DMS114 treated with DMSO at 0.1 percent for 48 hours (cell line): ENCODE results near the gene COBL.

Source experiments
- DNase-seq: peaks from one replicate; lab custom pipeline; 2025; ENCODE audit not compliant: unreplicated experiment; lab: John Stamatoyannopoulos, UW

COBL gene

DNA sequence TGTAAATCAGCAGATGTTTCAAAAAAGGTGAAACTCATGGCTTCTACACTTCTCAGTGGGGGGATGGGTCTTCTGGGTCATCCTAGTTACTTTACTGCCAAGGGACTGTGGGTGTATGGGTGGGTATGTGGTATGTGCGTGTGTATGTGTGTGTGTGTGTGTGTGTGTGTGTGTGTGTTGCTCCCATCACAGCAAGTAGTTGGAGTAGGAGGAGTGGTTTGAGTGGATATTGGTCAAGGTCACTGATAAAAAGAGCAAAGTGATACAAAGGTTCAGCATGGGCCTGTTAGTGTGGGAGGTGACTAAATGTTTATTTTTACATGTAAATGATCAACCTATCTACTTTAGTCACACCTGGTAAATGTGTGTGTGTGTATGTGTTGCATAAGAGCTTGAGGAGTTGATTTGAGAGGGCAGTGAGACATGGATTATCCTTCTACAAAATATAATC lies 11.8 kb upstream of the COBL start:
- no peak for DNase-seq

- DNase-seq = no peak
Measured at GRCh38 chr7:51327287-51327717, 10.7 kb upstream of the COBL start.

DNA sequence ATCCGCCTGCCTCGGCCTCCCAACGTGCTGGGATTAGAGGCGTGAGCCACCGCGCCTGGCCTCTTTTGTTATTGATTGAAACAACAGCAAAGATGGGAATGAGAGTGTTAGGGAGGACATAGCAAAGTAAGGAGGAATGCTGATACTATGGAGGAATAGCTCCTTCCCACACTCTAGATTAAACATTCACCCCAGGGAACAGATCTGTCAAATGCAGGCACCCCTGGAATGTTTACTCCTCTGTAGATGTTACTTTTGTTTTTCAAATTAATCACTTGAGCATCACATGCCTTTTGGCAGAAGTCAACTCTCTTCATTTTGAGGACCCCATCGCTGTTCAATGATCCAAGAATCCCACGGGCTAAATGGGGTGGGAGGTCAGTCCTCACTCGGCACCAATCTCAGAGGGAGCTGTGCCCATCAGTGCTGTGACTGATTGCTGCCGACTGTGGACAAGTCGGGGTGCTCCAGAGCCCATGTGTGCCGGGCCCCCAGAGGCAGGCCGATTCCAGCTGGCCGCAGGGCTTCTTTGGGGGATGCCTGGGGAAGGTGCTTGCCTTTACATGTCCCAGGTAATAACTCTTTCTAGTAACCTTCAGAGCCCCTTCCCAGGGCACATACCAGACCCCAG lies 10.2 kb upstream of the COBL start:
- DNase-seq = no peak

DNA sequence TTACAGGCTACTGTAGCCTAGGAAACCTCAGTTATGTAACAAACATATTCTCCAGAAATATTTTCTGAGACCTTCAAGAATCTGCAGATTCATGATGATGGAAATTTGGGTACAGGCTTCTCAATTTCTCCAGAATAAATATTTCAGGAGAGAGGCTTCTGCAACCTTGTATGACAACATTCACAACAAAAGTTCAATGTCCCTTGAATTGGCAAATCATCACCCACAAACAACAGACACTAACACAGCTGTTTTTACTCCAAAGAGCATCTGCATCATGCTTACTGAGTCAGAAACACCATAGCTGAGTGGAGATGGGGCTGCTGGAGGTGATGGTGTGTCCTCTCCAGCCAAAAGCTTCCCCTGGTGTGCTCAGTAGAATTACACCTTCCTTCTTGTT lies 9.3 kb upstream of the COBL start:
- DNase-seq = no peak

DNA sequence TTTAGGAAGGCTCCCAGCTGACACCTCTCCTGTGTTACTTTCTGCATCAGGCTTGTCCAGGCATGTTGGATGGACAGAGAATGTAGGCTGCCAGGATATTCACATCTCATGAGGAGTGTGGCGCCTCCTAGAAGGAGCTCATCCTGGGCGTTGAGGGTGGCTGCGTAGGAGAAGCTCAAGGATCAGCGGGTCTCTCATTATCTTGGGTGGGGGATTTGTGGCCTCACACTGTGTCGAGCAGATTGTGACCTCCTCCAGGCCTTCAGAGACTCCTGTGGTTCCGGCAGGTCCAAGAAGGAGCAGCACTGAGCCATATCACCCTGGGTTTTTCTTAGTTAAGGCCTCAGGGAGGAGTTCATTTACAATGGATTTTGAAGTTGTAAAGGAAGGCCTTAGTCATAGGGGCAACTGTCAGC lies 8.7 kb upstream of the COBL start:
- DNase-seq = no peak

DNA sequence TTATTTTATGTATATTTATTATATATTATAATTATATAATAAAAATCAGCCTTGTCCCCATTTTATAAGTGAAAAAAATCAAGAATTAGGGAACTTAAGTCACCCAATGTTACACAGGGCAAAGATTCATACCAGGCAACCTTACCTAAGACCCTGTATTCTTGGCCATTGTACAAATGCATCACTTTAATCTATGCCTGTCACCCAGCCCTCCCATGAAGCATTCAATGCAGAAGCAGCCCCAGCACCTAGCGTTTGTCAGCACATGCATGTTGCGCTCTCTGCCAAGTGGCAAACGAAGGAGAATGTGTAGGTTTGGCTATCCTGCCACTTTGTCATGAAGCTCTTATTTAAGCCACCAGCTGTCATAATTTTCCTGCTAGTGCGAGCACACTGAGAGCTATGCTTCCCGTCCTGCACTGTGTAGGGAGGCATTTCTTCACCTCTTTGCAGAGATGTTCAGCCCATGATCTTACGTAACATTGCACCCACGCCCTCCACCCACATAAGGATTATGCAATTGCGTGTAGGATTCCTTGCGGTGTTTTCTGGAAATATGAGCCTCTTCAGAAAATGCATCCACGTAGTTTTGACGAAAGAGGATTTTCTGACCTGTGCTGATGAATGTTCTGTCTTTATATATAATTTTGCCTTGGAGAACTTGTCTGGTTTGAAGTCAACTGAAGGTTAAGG lies 7.7 kb upstream of the COBL start:
- no peak for DNase-seq

DNA sequence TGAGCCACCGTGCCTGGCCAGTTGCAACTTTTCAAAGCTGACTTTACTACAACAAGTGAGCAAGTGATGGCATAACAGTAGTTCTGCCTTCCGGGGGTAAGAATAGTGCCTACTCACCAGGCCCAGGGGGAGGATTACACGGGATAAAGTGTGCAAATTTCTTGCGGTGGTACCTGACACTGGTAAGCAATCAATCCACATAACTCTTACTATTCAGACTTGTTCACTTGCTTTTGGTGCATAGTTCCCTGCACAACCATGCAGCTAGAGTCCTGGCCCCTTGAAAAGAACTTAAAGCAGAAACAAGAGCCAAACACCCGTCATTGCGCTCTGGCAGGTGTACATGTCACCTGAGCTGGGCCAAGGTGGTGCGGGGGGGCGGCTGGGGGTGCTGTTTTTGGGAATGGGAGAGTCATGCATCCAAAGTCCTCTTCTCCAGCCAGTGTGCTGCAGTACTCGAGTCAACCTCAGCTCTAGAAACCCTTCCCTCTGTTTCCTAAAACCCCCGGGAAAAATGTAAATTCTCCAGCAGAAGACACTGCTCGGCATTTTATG lies 5.4 kb upstream of the COBL start:
- DNase-seq = no peak

DNA sequence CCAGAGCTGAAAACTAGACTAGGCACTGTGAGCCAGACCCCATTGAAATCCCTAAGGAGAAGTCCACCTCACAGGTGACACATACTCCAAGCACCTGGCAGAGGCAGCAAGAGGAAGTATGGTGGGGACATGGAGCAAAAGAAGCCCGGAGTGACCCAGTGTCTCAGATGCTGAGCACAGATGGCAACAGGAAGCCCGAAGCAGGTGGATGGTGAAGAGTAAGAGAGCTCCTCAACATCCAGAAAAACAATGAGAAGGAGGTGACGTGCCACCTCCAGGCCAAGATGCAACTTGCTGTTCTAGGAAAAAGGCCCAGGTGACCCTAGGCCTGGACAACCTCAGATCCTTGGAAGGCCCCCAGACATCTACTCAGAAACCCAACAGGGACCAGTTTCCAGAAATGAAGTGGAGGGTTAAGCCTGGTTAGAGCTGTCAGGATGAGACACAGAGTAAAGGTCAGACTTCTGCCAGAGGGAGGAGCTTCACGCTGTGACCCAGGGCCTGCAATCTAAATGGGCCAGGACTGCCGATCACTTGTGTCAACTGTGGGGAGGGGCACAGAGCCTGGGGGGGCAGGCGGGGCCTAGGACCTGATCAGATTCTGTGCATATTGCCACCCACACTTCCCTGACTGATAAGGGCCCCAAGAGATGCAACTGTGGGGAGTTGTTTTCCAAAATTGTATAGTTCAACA lies 2.4 kb upstream of the COBL start:
- DNase-seq = no peak

DNA sequence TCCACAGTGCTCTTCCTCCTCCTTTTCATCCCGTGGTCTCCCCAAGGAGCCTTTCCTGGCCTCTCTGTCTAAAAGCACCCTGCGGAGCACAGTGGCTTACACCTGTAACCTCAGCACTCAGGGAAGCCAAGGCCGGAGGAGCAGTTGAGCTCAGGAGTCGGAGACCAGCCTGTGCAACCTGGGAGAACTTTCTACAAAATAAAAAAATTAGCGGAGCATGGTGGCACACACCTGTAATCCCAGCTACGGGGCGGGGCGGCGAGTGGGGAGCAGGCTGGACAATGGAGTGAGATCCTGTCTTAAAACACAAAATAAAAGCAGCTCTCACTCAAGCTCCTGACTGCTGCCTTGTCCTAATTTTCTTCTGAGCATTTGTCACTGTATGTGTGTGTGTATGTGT lies 1.4 kb upstream of the COBL start:
- DNase-seq = no peak

GRCh38 chr7:51317582-51317910 lies 937 bp upstream of the COBL start:
- DNase-seq = no peak

GRCh38 chr7:51316262-51316665 lies 345 bp downstream of the COBL start:
- DNase-seq = no peak

DNA sequence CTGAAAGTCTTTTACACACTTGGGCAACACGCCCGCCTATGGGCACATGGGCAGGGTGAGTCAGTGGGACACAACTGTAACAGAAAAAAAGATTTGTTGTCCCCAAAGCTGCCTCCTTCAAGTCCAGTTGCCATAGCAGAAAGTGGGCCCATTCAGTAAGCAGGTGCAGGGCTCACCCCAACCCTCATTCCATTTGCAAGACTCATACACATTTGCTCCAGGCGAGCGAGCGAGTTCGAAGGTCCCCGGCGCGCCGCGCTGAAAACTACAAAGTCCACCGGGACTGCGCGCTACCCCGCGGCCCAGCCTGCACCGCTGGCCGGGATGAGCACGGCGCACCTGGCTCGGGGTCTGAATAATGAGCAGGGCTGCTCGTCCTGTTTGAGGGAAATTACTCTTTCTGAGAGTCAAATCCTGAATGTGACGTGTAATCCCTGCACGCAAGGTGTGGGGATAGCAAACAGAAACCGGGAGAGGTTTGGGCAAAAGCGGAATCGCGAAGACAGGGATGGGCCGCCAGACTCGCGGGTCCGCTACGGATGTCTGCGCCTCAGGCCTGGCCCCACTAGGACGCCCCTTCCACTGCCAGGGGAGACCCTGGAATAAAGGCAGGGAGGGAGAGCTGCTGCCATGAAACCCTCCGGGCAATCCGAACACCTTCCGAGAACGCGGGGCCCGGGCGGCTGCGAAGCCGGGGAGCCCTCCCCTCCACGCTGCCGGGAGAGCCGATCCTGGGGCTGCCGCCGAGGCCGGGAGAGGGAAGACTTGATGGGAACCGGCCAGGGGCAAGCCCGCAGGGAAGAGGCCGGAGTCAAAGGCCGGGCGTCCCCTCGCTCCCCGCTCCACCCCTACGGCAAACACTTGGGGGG lies 982 bp downstream of the COBL start:
- DNase-seq = no peak

DNA sequence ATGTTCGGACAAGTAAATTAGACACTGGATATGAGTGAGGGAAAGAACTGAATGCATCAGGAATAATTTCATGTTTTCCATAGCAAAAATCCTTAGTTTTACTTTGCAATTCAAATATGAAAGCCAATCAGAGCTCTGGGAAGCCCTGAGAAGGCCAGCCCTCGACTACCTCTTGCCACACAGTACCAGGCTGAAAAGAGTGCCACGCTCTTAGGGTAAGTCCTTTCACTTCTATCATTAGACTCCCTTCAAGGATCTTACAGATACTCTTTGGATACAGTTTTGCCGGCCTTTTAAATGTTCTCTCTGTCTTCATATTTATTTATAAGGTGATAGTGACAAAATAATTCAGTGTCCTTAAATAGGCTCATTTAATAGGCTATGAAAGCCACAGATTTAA lies 1.9 kb downstream of the COBL start:
- no peak for DNase-seq

DNA sequence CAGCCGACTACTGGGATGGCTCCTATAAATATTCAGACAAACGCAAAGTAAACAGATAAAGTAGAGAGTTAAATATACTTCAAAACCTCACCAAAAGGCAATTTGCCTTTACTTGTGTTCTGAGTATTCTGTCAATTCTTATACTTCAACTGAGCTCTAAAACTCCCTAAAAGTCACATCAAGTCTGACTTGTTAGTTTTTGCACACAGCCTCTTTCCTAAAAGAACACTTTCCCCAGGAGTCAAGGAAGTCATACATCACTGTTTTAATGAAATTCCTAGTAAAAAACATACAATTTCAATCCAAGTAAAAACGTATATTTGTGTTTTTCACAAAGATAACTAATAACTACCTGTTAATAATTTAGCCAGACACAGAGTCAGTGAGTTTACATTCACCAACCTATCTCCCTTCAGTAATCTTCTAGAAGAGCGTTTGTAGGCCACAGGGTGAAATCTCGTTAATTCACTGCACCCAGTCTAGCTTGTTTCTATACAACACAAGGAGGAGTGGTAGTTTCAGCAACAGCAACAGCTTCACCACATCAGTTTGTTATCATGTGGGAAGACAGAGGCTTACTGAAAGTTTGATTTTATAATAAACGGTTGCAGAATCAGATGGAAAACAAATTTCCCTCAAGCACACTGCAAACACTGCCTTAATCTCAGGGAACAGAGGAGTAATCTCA lies 2.7 kb downstream of the COBL start:
- DNase-seq = no peak

- no peak for DNase-seq
Measured at GRCh38 chr7:51312951-51313737, 3.5 kb downstream of the COBL start.

DNA sequence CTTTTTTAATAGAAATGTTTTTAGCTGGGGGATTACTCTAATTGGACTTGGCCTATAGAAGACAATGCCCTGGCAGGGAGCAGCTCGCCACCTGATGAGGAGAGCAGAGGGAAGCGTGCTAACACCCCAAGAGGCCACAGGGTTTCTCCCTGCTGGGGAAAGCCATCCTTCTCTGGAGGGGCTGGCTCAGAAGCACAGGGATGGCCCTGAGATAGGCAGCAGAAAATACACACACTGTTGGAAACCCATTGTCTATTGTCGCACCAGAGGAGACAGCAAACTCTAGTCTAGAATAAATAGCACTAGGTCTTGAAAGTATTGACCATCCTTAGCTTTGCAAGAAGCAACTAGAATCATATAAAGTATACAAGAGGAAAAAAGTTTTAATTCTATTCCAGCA lies 5.4 kb downstream of the COBL start:
- DNase-seq = no peak

DNA sequence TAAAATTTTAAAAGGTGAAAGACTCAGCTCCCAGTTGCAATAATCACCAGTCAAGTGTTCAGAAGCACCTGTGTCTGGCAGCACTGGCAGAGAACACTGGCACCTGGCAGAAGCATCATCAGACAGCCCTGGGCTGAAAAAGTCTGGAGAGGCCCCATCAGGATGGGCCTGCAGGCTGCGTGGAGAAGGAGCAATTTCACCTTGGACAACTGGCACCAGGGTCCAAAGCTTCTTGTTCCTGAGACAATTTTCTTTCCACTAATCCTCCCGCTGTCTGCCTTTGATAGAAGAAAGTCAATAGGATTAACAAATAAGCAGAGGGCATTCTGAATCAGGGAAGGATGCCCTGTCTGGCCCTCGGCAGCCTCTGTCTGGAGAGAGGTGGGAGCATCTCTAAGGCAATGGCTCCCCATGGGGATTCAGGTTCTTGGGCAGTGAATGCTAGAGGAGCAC lies 6.5 kb downstream of the COBL start:
- DNase-seq = no peak

DNA sequence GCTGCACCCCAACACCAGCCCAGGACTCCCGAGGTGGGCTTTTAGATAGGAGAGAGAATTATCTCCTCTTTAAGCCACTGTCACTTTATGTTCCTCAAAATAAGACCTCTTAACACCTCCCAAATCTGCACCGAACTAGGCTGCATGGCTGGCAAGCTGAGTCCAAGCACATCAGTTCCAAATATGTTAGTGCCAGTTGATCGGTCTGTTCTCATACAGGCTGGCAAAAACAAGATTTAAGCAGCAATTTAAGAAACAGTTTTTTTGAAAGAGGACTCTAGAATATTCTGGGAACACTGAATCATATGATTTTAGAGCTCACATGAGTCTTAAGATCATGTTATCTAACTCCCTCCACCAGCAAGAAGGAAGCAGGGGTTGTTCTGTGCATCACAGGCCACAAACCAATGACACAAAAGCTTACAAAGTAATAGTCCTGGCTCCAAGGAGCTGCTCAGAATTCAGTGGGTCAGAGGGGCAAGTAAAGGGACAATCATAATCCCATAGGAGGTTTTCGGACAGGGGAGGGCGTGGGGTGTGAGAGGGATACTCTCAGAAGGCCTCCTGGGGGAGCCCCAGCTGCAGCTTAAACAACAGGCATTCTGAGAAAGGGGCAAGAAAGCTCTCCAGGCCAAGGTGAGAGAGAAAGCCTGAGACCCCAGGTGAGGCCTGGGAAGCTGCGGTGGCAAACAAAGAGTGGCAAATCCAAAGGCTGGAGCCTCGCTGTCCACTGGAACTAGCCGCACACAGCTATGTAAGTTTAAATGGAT lies 7.1 kb downstream of the COBL start:
- DNase-seq = no peak

- DNase-seq = no peak
Measured at GRCh38 chr7:51308696-51309095, 7.9 kb downstream of the COBL start.
